Keratinocyte (primary cell): ENCODE data around the gene NT5E.

Experiments
- CTCF ChIP-seq, 3 experiments: IDR thresholded peaks in 1 of 3; conservative IDR thresholded peaks in 1 of 3; optimal IDR thresholded peaks in 1 of 3; 2 replicates in 2 of 3; 3 replicates in 1 of 3; pipeline versions ENCODE3 to v1.5.1; 2011; ENCODE audit warnings: low read length in 3 of 3, mild to moderate bottlenecking in 3 of 3, moderate library complexity in 2 of 3, control low read depth in 1 of 3, inconsistent platforms in 1 of 3; ENCODE audit not compliant: insufficient read depth in 2 of 3; ENCODE audit errors: extremely low read depth in 1 of 3
- EZH2 ChIP-seq: IDR thresholded peaks from one replicate; pipeline ENCODE4 v1.6.1; 2012; ENCODE audit warnings: inconsistent platforms, mild to moderate bottlenecking, low read length, moderate library complexity

GRCh38 chr6:85461798-85462170, 11.9 kb downstream of the NT5E start:
- no peak for TF ChIP-seq CTCF (optimal IDR thresholded peaks at IDR 0.05 in 1 of 3, IDR thresholded peaks at IDR 0.05 in 1 of 3, conservative IDR thresholded peaks at IDR 0.05 in 1 of 3; ENCODE audit: extremely low read depth in 1 of 3, insufficient read depth in 2 of 3, low read length in 3 of 3)
- no peak for TF ChIP-seq EZH2
